Stimulated activated naive CD4-positive, alpha-beta T cell treated with Interleukin-2 at 50 U/mL for 16 hours (primary cell): ENCODE data around the gene OR4C3.
"Not testable (repeated sequence)": the region's sequence is repeated elsewhere in the genome, so short reads cannot be mapped to it uniquely, and the experiment has no call there.

Experiments used
- DNase-seq: peaks from one replicate; lab custom pipeline; 2025; lab: John Stamatoyannopoulos, UW

Gene OR4C3

GRCh38 chr11:48324620-48325019 is at the start of gene OR4C3:
OR4C3 (plus strand) TSS chr11:48324920; CDS start chr11:48325022, 102 bp downstream.
- DNase-seq: not testable (repeated sequence)

GRCh38 chr11:48305923-48306322 is 18.8 kb upstream of the OR4C3 start, which contains the start of gene OR4S1:
OR4S1 (plus strand) TSS chr11:48306223; CDS start chr11:48306223, 0 bp downstream.
- no peak for DNase-seq

GRCh38 chr11:48307760-48308386 is 16.8 kb upstream of the OR4C3 start:
- DNase-seq: peak; percentile 41

GRCh38 chr11:48313590-48313989 is 11.1 kb upstream of the OR4C3 start:
- not testable (repeated sequence) for DNase-seq

- not testable (repeated sequence) for DNase-seq
Observed at GRCh38 chr11:48319813-48320212, 4.9 kb upstream of the OR4C3 start.

GRCh38 chr11:48341466-48341865 is 16.7 kb downstream of the OR4C3 start:
- DNase-seq: no peak

GRCh38 chr11:48342505-48342904 is 17.8 kb downstream of the OR4C3 start:
- DNase-seq: not testable (repeated sequence)

- not testable (repeated sequence) for DNase-seq
Observed at GRCh38 chr11:48346286-48346685, 21.6 kb downstream of the OR4C3 start.

- no peak for DNase-seq
Observed at GRCh38 chr11:48354013-48354412, 29.3 kb downstream of the OR4C3 start.

- DNase-seq: no peak
Observed at GRCh38 chr11:48354677-48355076, 30.0 kb downstream of the OR4C3 start.

GRCh38 chr11:48361289-48361688 is 36.6 kb downstream of the OR4C3 start:
- not testable (repeated sequence) for DNase-seq

- DNase-seq: no peak
Observed at GRCh38 chr11:48366365-48366764, 41.6 kb downstream of the OR4C3 start, which contains the start of gene OR4C5. OR4C5 (minus strand) TSS chr11:48366465; CDS start chr11:48366465, 0 bp downstream.
